Natural killer cell (primary cell): ENCODE results near the gene CREB1. TPM values are rescaled to one million over a fixed set of nuclear protein-coding genes. Genes with fewer than 3 reads are reported as not detected.

ENCODE experiments used
- ATAC-seq, 3 donors: fragments of 150-1000 bp in 2 of 3; fragments of 200-7000 bp in 1 of 3; cut with Tn5 transposase; 1 replicate in 1 of 3; 2 replicates in 2 of 3; pipeline ENCODE4 v1.10.0; 2021; ENCODE audit warnings: mild to moderate bottlenecking in 2 of 3, moderate library complexity in 2 of 3
- DNase-seq, 2 donors: peaks; one replicate each; pipeline versions ENCODE4 v3.0.0 to v3.0.0-alpha.2; 2013 to 2021; ENCODE audit warnings: mixed read lengths in 1 of 2
- H3K27ac ChIP-seq: one replicate; pipeline ENCODE4 v1.5.1; 2013; ENCODE audit warnings: mild to moderate bottlenecking, low read length
- H3K27me3 ChIP-seq: one replicate; pipeline ENCODE4 v1.6.1; 2013; ENCODE audit warnings: low read length; ENCODE audit not compliant: control insufficient read depth, insufficient read depth
- H3K36me3 ChIP-seq: one replicate; pipeline ENCODE4 v1.6.1; 2013; ENCODE audit warnings: low read length; ENCODE audit not compliant: control insufficient read depth, insufficient read depth
- H3K4me1 ChIP-seq: one replicate; pipeline ENCODE4 v1.6.1; 2013; ENCODE audit warnings: low read length; ENCODE audit not compliant: control insufficient read depth, insufficient read depth
- H3K4me3 ChIP-seq: one replicate; pipeline ENCODE4 v1.5.1; 2013; ENCODE audit warnings: low read length
- H3K9me3 ChIP-seq: one replicate; pipeline ENCODE4 v1.6.1; 2013; ENCODE audit warnings: low read length; ENCODE audit not compliant: control insufficient read depth, insufficient read depth
- H3K27ac Mint-ChIP-seq, 2 donors: one replicate each; pipeline ENCODE4 v1.8.0; 2022; ENCODE audit warnings: mild to moderate bottlenecking in 2 of 2, mixed read lengths in 2 of 2, moderate library complexity in 1 of 2
- H3K27me3 Mint-ChIP-seq, 2 donors: one replicate each; pipeline ENCODE4 v1.8.0; 2022; ENCODE audit warnings: low read depth in 2 of 2, mixed read lengths in 2 of 2
- H3K36me3 Mint-ChIP-seq: one replicate; pipeline ENCODE4 v1.8.0; 2022; ENCODE audit warnings: mixed read lengths
- H3K4me1 Mint-ChIP-seq, 2 donors: one replicate each; pipeline ENCODE4 v1.8.0; 2022; ENCODE audit warnings: mixed read lengths in 2 of 2
- H3K4me3 Mint-ChIP-seq: one replicate; pipeline ENCODE4 v1.8.0; 2022; ENCODE audit warnings: mild to moderate bottlenecking, moderate library complexity, mixed read lengths
- H3K9me3 Mint-ChIP-seq, 2 donors: one replicate each; pipeline ENCODE4 v1.8.0; 2022; ENCODE audit warnings: mixed read lengths in 2 of 2
- WGBS: methylation state at CpG from one replicate; pipeline ENCODE4 v1.1.7; 2013; ENCODE audit warnings: missing lambda C conversion rate; ENCODE audit not compliant: insufficient coverage; 5-methylcytosine and 5-hydroxymethylcytosine counted together
- intact Hi-C: fragments of 100-400 bp; cut with micrococcal nuclease; formaldehyde crosslinking; loops from one replicate; pipeline ENCODE4 v1.14.2; 2022
- total RNA-seq, 4 donors: library from RNA; stranded (reverse); fragments of 120-200 nt in 1 of 4; gene quantifications; one replicate each; pipeline versions ENCODE4 v1.2.3 to v1.2.4, GENCODE V29; 2013 to 2022
- TF ChIP-seq, protein P1 (sequence below): fragments of 200-600 bp; IDR thresholded peaks from one replicate; pipeline ENCODE4 v1.8.0; 2022; ENCODE audit warnings: antibody characterized with exemption

The CREB1 gene
- total RNA-seq, 3 donors from 2014 or later (not counting 1 experiment from before 2014, with no cell fraction given), result 88.1 to 107 (median 106) TPM

DNA sequence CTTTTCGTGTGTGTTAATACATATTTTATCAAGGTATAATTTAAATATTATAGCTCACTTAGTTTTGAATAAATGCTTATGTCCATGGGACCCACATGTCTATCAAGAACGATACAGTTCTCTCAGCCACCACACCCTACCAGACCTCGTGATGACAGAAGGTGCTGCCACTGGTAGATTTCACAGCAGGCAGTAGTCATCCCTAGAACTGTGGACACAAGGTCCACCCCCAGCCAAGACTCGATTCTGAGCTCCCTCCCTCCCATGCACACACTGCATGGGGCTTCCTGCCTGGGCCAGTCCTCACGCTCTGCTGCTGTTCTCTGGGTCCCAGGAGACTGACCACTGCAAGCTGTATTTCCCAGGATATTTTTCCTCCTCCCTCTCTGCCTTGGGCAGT, 26.5 kb upstream of the CREB1 start:
- Mint-ChIP-seq H3K36me3 (no peaks in the 10 kb centered on the region), H3K27ac (peak overlapping the region in 1 of 2 donors; percentile 6), H3K4me1 (peaks cover 66 to 75% of the 10 kb centered on the region in 2 donors), H3K27me3 (peaks cover 11 to 25% of the 10 kb centered on the region in 2 donors), H3K9me3 (no peaks in the 10 kb centered on the region), H3K4me3 (no peak overlapping the region)
- Histone ChIP-seq H3K4me3 (no peak overlapping the region), H3K27me3 (no peaks in the 10 kb centered on the region), H3K27ac (peak overlapping the region; percentile 64), H3K36me3 (no peaks in the 10 kb centered on the region), H3K4me1 (peaks cover 60% of the 10 kb centered on the region), H3K9me3 (no peaks in the 10 kb centered on the region)
- ATAC-seq, result peak in 1 of 3 donors; percentile 39
- WGBS, result 52% methylated on average over 4 of the region's 5 CpGs
- TF ChIP-seq, protein P1, sequence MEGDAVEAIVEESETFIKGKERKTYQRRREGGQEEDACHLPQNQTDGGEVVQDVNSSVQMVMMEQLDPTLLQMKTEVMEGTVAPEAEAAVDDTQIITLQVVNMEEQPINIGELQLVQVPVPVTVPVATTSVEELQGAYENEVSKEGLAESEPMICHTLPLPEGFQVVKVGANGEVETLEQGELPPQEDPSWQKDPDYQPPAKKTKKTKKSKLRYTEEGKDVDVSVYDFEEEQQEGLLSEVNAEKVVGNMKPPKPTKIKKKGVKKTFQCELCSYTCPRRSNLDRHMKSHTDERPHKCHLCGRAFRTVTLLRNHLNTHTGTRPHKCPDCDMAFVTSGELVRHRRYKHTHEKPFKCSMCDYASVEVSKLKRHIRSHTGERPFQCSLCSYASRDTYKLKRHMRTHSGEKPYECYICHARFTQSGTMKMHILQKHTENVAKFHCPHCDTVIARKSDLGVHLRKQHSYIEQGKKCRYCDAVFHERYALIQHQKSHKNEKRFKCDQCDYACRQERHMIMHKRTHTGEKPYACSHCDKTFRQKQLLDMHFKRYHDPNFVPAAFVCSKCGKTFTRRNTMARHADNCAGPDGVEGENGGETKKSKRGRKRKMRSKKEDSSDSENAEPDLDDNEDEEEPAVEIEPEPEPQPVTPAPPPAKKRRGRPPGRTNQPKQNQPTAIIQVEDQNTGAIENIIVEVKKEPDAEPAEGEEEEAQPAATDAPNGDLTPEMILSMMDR, result no peak
- no peak for DNase-seq
- intact Hi-C loops, result no loop called here

DNA sequence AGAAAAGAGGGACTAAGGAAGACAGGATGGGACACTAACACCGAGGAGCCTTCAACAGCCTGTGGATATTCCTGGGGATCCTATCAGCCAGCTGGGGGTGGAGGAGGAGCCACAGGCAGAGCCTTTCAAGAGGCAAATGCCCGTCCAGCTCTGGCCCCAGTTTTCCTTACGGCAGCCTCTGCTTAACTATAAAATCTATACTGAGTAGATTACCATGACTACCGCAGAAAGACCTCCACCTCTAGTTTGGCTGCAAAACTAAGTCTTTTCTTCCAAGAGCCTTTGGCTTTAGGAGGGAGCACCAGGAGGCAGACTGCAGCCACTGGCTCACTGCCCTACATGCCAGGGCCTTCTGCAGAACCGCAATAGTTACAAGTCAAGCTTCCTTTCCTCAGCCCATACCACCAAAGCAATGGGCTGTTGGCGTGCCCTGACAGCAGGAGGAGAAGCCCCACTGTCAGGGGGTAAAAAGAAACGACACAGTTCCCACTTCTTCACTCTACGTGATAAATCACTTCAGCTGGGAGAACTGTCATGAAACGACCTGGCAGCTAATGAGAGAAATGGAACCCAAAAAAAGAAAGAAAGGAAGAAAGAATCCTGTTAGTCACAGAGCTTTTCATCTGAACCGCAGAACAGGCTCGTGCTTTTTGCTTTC, 25.1 kb upstream of the CREB1 start:
- H3K9me3 ChIP-seq, result no peaks in the 10 kb centered on the region
- 55% methylated on average over 9 of the region's 11 CpGs for WGBS
- Mint-ChIP-seq H3K27me3 (peaks cover 11 to 25% of the 10 kb centered on the region in 2 donors), H3K36me3 (no peaks in the 10 kb centered on the region), H3K27ac (peak overlapping the region in 1 of 2 donors; percentile 76), H3K9me3 (no peaks in the 10 kb centered on the region), H3K4me1 (peaks cover 60 to 68% of the 10 kb centered on the region in 2 donors), H3K4me3 (peak overlapping the region; percentile 22)
- H3K4me3 ChIP-seq, result no peak overlapping the region
- DNase-seq (no peak), ATAC-seq (peak in 1 of 3 donors; percentile 49)
- H3K27ac ChIP-seq, result peak overlapping the region; percentile 6
- H3K27me3 ChIP-seq, result no peaks in the 10 kb centered on the region
- TF ChIP-seq, protein P1, result no peak
- no peaks in the 10 kb centered on the region for H3K36me3 ChIP-seq
- intact Hi-C loops, result no loop called here
- peaks cover 49% of the 10 kb centered on the region for H3K4me1 ChIP-seq

DNA sequence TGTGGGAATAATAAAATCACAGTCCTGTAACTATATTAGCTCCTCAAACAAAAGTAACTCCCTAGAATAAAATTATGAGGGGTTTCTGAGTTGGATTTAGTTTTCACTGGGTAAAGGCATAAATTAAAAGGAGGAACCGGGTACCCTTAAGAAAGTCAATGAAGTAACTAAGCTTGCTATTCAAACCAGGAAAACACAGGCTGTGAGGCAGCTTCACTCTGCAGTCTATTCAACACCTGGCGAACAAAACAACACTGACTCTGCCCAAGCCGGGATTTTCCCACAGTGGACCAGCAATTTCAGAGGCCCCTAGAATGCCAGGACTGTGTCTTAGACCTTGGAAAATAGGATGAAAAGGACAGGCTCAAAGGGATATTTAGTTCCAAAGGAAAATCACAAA, 24.6 kb upstream of the CREB1 start:
- Mint-ChIP-seq H3K4me3 (peak overlapping the region; percentile 22), H3K27ac (peak overlapping the region in 1 of 2 donors; percentile 76), H3K4me1 (peaks cover 57 to 64% of the 10 kb centered on the region in 2 donors), H3K9me3 (no peaks in the 10 kb centered on the region), H3K27me3 (peaks cover 11 to 25% of the 10 kb centered on the region in 2 donors), H3K36me3 (no peaks in the 10 kb centered on the region)
- Histone ChIP-seq H3K4me3 (no peak overlapping the region), H3K27me3 (no peaks in the 10 kb centered on the region), H3K4me1 (peaks cover 45% of the 10 kb centered on the region), H3K36me3 (no peaks in the 10 kb centered on the region), H3K27ac (no peak overlapping the region), H3K9me3 (no peaks in the 10 kb centered on the region)
- intact Hi-C loops, result no loop called here
- no peak for ATAC-seq
- TF ChIP-seq, protein P1, result no peak
- DNase-seq, result no peak
- WGBS, result 62% methylated on average over 3 of the region's 3 CpGs
